ENCODE measurements around the gene SCAPER. TPM values are rescaled to one million over a fixed set of nuclear protein-coding genes. Genes with fewer than 3 reads are reported as not detected.

Gene SCAPER
- total RNA-seq, 2 experiments from 2014 or later = 10.4 to 22.3 TPM

GRCh38 chr15:76342382-76343201 is 562.5 kb downstream of the SCAPER start:
- intact Hi-C loops (cut with micrococcal nuclease; ENCODE audit: unreplicated experiment) = no loop called here
- Histone ChIP-seq H3K4me1 (ENCODE audit: insufficient read depth, low read length, poor library complexity, severe bottlenecking) (peaks cover 23% of the 10 kb centered on the region), H3K9me3 (ENCODE audit: low read length) (no peaks in the 10 kb centered on the region), H3K36me3 (ENCODE audit: insufficient read depth, low read length) (peaks cover 17% of the 10 kb centered on the region), H3K27ac (ENCODE audit: low read depth, low read length, poor library complexity, severe bottlenecking) (no peak overlapping the region), H3K79me2 (ENCODE audit: insufficient read depth, low read depth, low read length) (peaks cover 2% of the 10 kb centered on the region; the same call in 1 of the 2 replicates), H2AFZ (ENCODE audit: low read length) (no peak overlapping the region), H3K4me3 (ENCODE audit: low read depth, low read length, poor library complexity, severe bottlenecking) (no peak overlapping the region), H3K4me2 (ENCODE audit: low read length) (no peak overlapping the region), H3K9me2 (ENCODE audit: insufficient read depth, low read length) (no peaks in the 10 kb centered on the region), H4K20me1 (ENCODE audit: insufficient read depth, low read length) (peaks cover 5% of the 10 kb centered on the region)
- POLR2A ChIA-PET = no interaction called here
- CTCF ChIA-PET (ENCODE audit: unreplicated experiment) = no interaction called here
- BruUV-seq (replicated peaks) = no TSS peak
- DNase-seq (ENCODE audit: low spot score) = no peak
- TF ChIP-seq EZH2phosphoT487 (IDR thresholded peaks at IDR 0.05; ENCODE audit: borderline replicate concordance, low read depth, low read length) (no peak), CTCF (conservative IDR thresholded peaks at IDR 0.05; ENCODE audit: low read length) (no peak)

GRCh38 chr15:76342058-76342381 is 563.1 kb downstream of the SCAPER start:
- DNase-seq (ENCODE audit: low spot score) = no peak
- BruUV-seq (replicated peaks) = no TSS peak
- CTCF ChIA-PET (ENCODE audit: unreplicated experiment) = no interaction called here

More at GRCh38 chr15:76342058-76342381, 563.1 kb downstream of the SCAPER start:
- Histone ChIP-seq H3K79me2 (ENCODE audit: insufficient read depth, low read depth, low read length) (peaks cover 7% of the 10 kb centered on the region; the same call in 1 of the 2 replicates), H3K27ac (ENCODE audit: low read depth, low read length, poor library complexity, severe bottlenecking) (no peak overlapping the region), H3K9me2 (ENCODE audit: insufficient read depth, low read length) (no peaks in the 10 kb centered on the region), H3K36me3 (ENCODE audit: insufficient read depth, low read length) (peaks cover 17% of the 10 kb centered on the region), H4K20me1 (ENCODE audit: insufficient read depth, low read length) (peaks cover 5% of the 10 kb centered on the region), H2AFZ (ENCODE audit: low read length) (no peak overlapping the region), H3K4me3 (ENCODE audit: low read depth, low read length, poor library complexity, severe bottlenecking) (no peak overlapping the region), H3K4me2 (ENCODE audit: low read length) (no peak overlapping the region), H3K9me3 (ENCODE audit: low read length) (no peaks in the 10 kb centered on the region), H3K4me1 (ENCODE audit: insufficient read depth, low read length, poor library complexity, severe bottlenecking) (peaks cover 27% of the 10 kb centered on the region)
- no peak for TF ChIP-seq CTCF (conservative IDR thresholded peaks at IDR 0.05; ENCODE audit: low read length)
- no peak for TF ChIP-seq EZH2phosphoT487 (IDR thresholded peaks at IDR 0.05; ENCODE audit: borderline replicate concordance, low read depth, low read length)
- intact Hi-C loops (cut with micrococcal nuclease; ENCODE audit: unreplicated experiment) = no loop called here
- POLR2A ChIA-PET = no interaction called here

Measured in OCI-LY7 (cell line).